Stomach (tissue), 9 donors: Measurements from ENCODE around the gene ERG28. TPM values are rescaled to one million over a fixed set of nuclear protein-coding genes. Genes with fewer than 3 reads are reported as not detected.

Experiments used
- DNase-seq, 2 donors: peaks; one replicate each; pipeline versions ENCODE4 v3.0.0 to v3.0.0-alpha.2; 2013 to 2019
- H3K27ac ChIP-seq, 5 donors: fragments of 200-600 bp in 4 of 5; sonication (generic) in 4 of 5; one replicate each; pipeline ENCODE4 v1.5.1; 2013 to 2019; ENCODE audit warnings: mild to moderate bottlenecking in 1 of 5, moderate library complexity in 1 of 5
- H3K27me3 ChIP-seq, 3 donors: fragments of 200-600 bp; sonication (generic); one replicate each; pipeline ENCODE4 v1.5.1; 2017 to 2019; ENCODE audit warnings: mixed run types in 1 of 3
- H3K36me3 ChIP-seq, 4 donors: fragments of 200-600 bp; sonication (generic); 1 replicate in 3 of 4; 2 replicates in 1 of 4; pipeline ENCODE4 v1.5.1; 2016 to 2019
- H3K4me1 ChIP-seq, 4 donors: fragments of 200-600 bp; sonication (generic); one replicate each; pipeline ENCODE4 v1.5.1; 2016 to 2019
- H3K4me3 ChIP-seq, 4 donors: fragments of 200-600 bp; sonication (generic) in 3 of 4; one replicate each; pipeline ENCODE4 v1.5.1; 2016 to 2019; ENCODE audit warnings: mild to moderate bottlenecking in 1 of 4
- H3K9me3 ChIP-seq, 4 donors: fragments of 200-600 bp; sonication (generic); one replicate each; pipeline ENCODE4 v1.5.1; 2016 to 2019
- EP300 ChIP-seq: sonication (generic); formaldehyde crosslinking; IDR thresholded peaks from one replicate; pipeline ENCODE4 v1.6.1; 2017; ENCODE audit warnings: antibody characterized with exemption
- POLR2A ChIP-seq, 4 donors: fragments of 450-650 bp; IDR thresholded peaks; one replicate each; pipeline ENCODE4 v1.6.1; 2016; ENCODE audit warnings: antibody characterized with exemption in 4 of 4, control low read depth in 2 of 4, mild to moderate bottlenecking in 1 of 4, moderate library complexity in 1 of 4
- POLR2AphosphoS5 ChIP-seq, 3 donors: sonication (generic); formaldehyde crosslinking; IDR thresholded peaks; one replicate each; pipeline ENCODE4 v1.6.1; 2016; ENCODE audit warnings: antibody characterized with exemption in 3 of 3
- WGBS, 5 donors: extraction: QIAGEN DNeasy Blood & Tissue Kit in 3 of 5; methylation state at CpG; one replicate each; pipeline versions ENCODE4 v1.1.5 to v1.1.7; 2013 to 2018; 5-methylcytosine and 5-hydroxymethylcytosine counted together
- intact Hi-C: fragments of 100-400 bp; cut with DNase I; formaldehyde crosslinking; loops from one replicate; pipeline ENCODE4 v1.15.1; 2023; ENCODE audit warnings: low total_unique reads
- polyA plus RNA-seq, 3 donors: library from polyadenylated mRNA; stranded (reverse); fragments of 200-250 nt; gene quantifications; one replicate each; pipeline ENCODE4 v1.2.3, GENCODE V29; 2013
- total RNA-seq, 5 donors: library from RNA; depleted of rRNA; stranded (reverse); fragments of >200 nt; gene quantifications; one replicate each; pipeline versions ENCODE4 v1.1.0 to v1.2.3, GENCODE V29; 2014 to 2016
- TF ChIP-seq, protein P1 (sequence below), 7 experiments: fragments of 450-650 bp in 4 of 7; fragments of 200-600 bp in 3 of 7; sonication (generic) in 3 of 7; IDR thresholded peaks; one replicate each; pipeline ENCODE4 v1.5.1; 2016 to 2019; ENCODE audit warnings: antibody characterized with exemption in 7 of 7, control low read depth in 2 of 7, mild to moderate bottlenecking in 1 of 7
- donor health status: healthy with polysubstance abuse.
- donor health status: Bipolar disorder and iron deficiency.
- donor health status: healthy.

The ERG28 gene
- total and polyA plus RNA-seq, 8 donors: 3.3 to 24.3 (median 10.3) TPM; not detected in 2

DNA sequence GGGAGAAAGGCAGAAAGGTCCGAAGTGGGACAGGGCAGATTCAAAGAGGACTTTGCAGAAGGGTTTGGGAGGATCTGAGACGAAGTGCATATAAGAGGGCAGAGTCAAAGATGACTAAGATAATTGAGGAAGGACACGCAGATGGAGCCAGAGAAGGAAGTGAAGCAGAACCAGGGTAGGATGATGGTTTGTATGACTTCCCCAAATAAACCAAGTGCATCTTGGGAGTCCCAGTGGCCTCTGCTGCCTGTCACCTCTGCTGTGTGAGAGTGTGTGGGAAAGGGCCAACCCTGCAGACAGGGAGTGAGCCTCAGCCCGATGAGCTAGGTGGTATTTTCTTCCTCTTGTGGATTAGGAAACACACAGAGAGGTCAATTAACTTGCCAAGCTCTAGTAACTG lies 45.5 kb downstream of the ERG28 start:
- no peak overlapping the region for H3K4me3 ChIP-seq
- peak overlapping the region in 1 of 5 donors; percentile 59 for H3K27ac ChIP-seq
- H3K4me1 ChIP-seq: peaks cover 0 to 6% (median 3%) of the 10 kb centered on the region in 4 donors
- no peaks in the 10 kb centered on the region for H3K9me3 ChIP-seq
- TF ChIP-seq EP300: no peak
- TF ChIP-seq, protein P1, sequence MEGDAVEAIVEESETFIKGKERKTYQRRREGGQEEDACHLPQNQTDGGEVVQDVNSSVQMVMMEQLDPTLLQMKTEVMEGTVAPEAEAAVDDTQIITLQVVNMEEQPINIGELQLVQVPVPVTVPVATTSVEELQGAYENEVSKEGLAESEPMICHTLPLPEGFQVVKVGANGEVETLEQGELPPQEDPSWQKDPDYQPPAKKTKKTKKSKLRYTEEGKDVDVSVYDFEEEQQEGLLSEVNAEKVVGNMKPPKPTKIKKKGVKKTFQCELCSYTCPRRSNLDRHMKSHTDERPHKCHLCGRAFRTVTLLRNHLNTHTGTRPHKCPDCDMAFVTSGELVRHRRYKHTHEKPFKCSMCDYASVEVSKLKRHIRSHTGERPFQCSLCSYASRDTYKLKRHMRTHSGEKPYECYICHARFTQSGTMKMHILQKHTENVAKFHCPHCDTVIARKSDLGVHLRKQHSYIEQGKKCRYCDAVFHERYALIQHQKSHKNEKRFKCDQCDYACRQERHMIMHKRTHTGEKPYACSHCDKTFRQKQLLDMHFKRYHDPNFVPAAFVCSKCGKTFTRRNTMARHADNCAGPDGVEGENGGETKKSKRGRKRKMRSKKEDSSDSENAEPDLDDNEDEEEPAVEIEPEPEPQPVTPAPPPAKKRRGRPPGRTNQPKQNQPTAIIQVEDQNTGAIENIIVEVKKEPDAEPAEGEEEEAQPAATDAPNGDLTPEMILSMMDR (IDR thresholded peaks at IDR 0.05): no peak
- no peak for TF ChIP-seq POLR2AphosphoS5 (IDR thresholded peaks at IDR 0.05)
- no peak for TF ChIP-seq POLR2A (IDR thresholded peaks at IDR 0.05)
- H3K36me3 ChIP-seq: no peaks in the 10 kb centered on the region
- H3K27me3 ChIP-seq: peaks cover 0 to 5% (median 0%) of the 10 kb centered on the region in 3 donors
- WGBS, 5 donors: 66 to 85% (median 70%) methylated on average over 4 of the region's 4 CpGs
- DNase-seq: peak in 1 of 2 donors; percentile 30
- intact Hi-C loops: no loop called here

GRCh38 chr14:75614179-75614578 lies 46.5 kb downstream of the ERG28 start:
- peak overlapping the region in 1 of 5 donors; percentile 59 for H3K27ac ChIP-seq
- 60 to 67% (median 63%) methylated on average over 4 of the region's 4 CpGs for WGBS, 5 donors
- no peak overlapping the region for H3K4me3 ChIP-seq
- intact Hi-C loops: no loop called here
- peaks cover 0 to 12% (median 3%) of the 10 kb centered on the region in 4 donors for H3K4me1 ChIP-seq
- no peaks in the 10 kb centered on the region for H3K9me3 ChIP-seq
- no peak for DNase-seq
- H3K27me3 ChIP-seq: peaks cover 0 to 5% (median 0%) of the 10 kb centered on the region in 3 donors
- H3K36me3 ChIP-seq: no peaks in the 10 kb centered on the region
- TF ChIP-seq POLR2AphosphoS5 (IDR thresholded peaks at IDR 0.05) (no peak), EP300 (no peak), POLR2A (IDR thresholded peaks at IDR 0.05) (no peak)
- TF ChIP-seq, protein P1 (IDR thresholded peaks at IDR 0.05): no peak

DNA sequence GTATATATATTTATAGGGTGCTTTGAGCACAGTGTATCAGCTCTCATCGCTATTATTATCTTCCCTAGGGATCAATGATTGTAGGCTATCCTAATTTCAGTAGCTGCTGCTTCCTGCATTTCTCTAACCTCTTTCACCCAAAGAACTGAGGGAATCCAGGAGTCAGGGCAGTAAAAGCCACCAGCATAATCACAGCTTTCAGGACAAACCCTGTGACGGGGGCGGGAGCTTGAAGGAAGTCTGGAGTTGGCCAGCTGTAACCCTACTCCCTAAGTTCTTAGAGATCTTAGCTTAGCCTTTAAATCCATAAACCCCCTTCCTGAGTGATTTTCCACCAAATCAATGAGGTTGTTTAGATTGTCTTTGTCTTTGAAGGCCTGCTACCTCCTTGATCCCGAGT lies 48.5 kb downstream of the ERG28 start:
- DNase-seq: no peak
- peaks cover 0 to 12% (median 3%) of the 10 kb centered on the region in 4 donors for H3K4me1 ChIP-seq
- intact Hi-C loops: no loop called here
- peaks cover 0 to 12% (median 4%) of the 10 kb centered on the region in 4 donors for H3K9me3 ChIP-seq
- peaks cover 0 to 5% (median 0%) of the 10 kb centered on the region in 3 donors for H3K27me3 ChIP-seq
- H3K36me3 ChIP-seq: no peaks in the 10 kb centered on the region
- H3K27ac ChIP-seq: no peak overlapping the region
- TF ChIP-seq POLR2A (IDR thresholded peaks at IDR 0.05): no peak
- TF ChIP-seq, protein P1 (IDR thresholded peaks at IDR 0.05): no peak
- no peak for TF ChIP-seq EP300
- TF ChIP-seq POLR2AphosphoS5 (IDR thresholded peaks at IDR 0.05): no peak
- WGBS, 5 donors: 69 to 83% (median 77%) methylated on average over 4 of the region's 4 CpGs
- no peak overlapping the region for H3K4me3 ChIP-seq

- DNase-seq: no peak
- H3K27me3 ChIP-seq: peaks cover 0 to 16% (median 0%) of the 10 kb centered on the region in 3 donors
- H3K36me3 ChIP-seq: no peaks in the 10 kb centered on the region
- peaks cover 0 to 12% (median 4%) of the 10 kb centered on the region in 4 donors for H3K9me3 ChIP-seq
- intact Hi-C loops: no loop called here
- peaks cover 0 to 12% (median 3%) of the 10 kb centered on the region in 4 donors for H3K4me1 ChIP-seq
- peak overlapping the region in 2 of 5 donors; percentile 53 to 56 for H3K27ac ChIP-seq
- TF ChIP-seq EP300 (no peak), POLR2A (IDR thresholded peaks at IDR 0.05) (no peak), POLR2AphosphoS5 (IDR thresholded peaks at IDR 0.05) (no peak)
- TF ChIP-seq, protein P1 (IDR thresholded peaks at IDR 0.05): no peak
- H3K4me3 ChIP-seq: no peak overlapping the region
- WGBS, 5 donors: 69 to 81% (median 78%) methylated on average over 4 of the region's 4 CpGs
Observed at GRCh38 chr14:75610834-75611233, 49.8 kb downstream of the ERG28 start.
